SU-DHL-6 (cell line): ENCODE data around the gene YAF2.

Experiments used
- H2AFZ ChIP-seq: fragments of 200-600 bp; sonication (generic); 2 replicates; pipeline ENCODE4 v1.6.1; 2014; ENCODE audit warnings: low read depth, mild to moderate bottlenecking, moderate library complexity, mixed read lengths, antibody characterized with exemption, low read length; ENCODE audit not compliant: severe bottlenecking
- H3F3A ChIP-seq: fragments of 200-600 bp; shearing (Covaris generic); 2 replicates; pipeline ENCODE4 v1.6.0; 2016; ENCODE audit warnings: antibody characterized with exemption, mild to moderate bottlenecking; ENCODE audit not compliant: insufficient read depth
- H3K27ac ChIP-seq: fragments of 200-600 bp; sonication (generic); 2 replicates; pipeline ENCODE4 v1.5.1; 2016; ENCODE audit warnings: low read depth, mild to moderate bottlenecking, low read length, moderate library complexity, mixed read lengths
- H3K27me3 ChIP-seq: fragments of 200-600 bp; sonication (generic), shearing (Covaris generic); 2 replicates; pipeline ENCODE4 v1.6.0; 2014; ENCODE audit warnings: mild to moderate bottlenecking, low read length
- H3K36me3 ChIP-seq: fragments of 200-600 bp; sonication (generic); 2 replicates; pipeline ENCODE4 v1.6.1; 2014; ENCODE audit warnings: mild to moderate bottlenecking, low read length, mixed read lengths
- H3K4me2 ChIP-seq: fragments of 300-600, 200-600 bp; shearing (Covaris generic), sonication (generic); 2 replicates; pipeline ENCODE4 v1.6.0; 2014; ENCODE audit warnings: low read length, low read depth, mild to moderate bottlenecking; ENCODE audit not compliant: poor library complexity, severe bottlenecking
- H3K4me3 ChIP-seq: fragments of 200-600 bp; sonication (generic); 2 replicates; pipeline ENCODE4 v1.5.1; 2014; ENCODE audit warnings: antibody characterized with exemption, low read length, mild to moderate bottlenecking, mixed read lengths; ENCODE audit not compliant: insufficient read depth, poor library complexity, severe bottlenecking
- H3K79me2 ChIP-seq: fragments of 200-600 bp; sonication (generic); 2 replicates; pipeline ENCODE4 v1.6.1; 2014; ENCODE audit warnings: mild to moderate bottlenecking, low read length, moderate library complexity; ENCODE audit not compliant: insufficient read depth
- H3K9ac ChIP-seq: fragments of 200-600 bp; sonication (generic); 2 replicates; pipeline ENCODE4 v1.7.0; 2014; ENCODE audit warnings: mild to moderate bottlenecking, low read length
- H3K9me2 ChIP-seq: fragments of 200-600 bp; sonication (generic); replicated peaks from 2 replicates; pipeline ENCODE4 v1.6.1; 2014; ENCODE audit warnings: low read length; ENCODE audit not compliant: insufficient read depth
- H3K9me3 ChIP-seq: fragments of 200-600 bp; sonication (generic); 2 replicates; pipeline ENCODE4 v1.6.1; 2014; ENCODE audit warnings: low read length, mixed read lengths; ENCODE audit not compliant: insufficient read depth
- H4K20me1 ChIP-seq: fragments of 200-600 bp; sonication (generic); 2 replicates; pipeline ENCODE4 v1.6.1; 2014; ENCODE audit warnings: low read depth, mild to moderate bottlenecking, antibody characterized with exemption, low read length, moderate library complexity, mixed read lengths
- CTCF ChIP-seq: fragments of 200-600 bp; sonication (generic); IDR thresholded peaks from one replicate; pipeline ENCODE4 v1.5.1; 2017; ENCODE audit warnings: antibody characterized with exemption, mild to moderate bottlenecking, low read length, moderate library complexity; ENCODE audit not compliant: insufficient read depth, poor library complexity, severe bottlenecking
- EZH2phosphoT487 ChIP-seq: fragments of 200-600 bp; sonication (generic), shearing (Covaris generic); conservative IDR thresholded peaks from 2 replicates; pipeline ENCODE4 v1.6.1; 2018; ENCODE audit warnings: mild to moderate bottlenecking, antibody characterized with exemption, low read length, moderate library complexity, mixed read lengths

YAF2 gene

GRCh38 chr12:42208574-42208973 lies 29.5 kb downstream of the YAF2 start:
- Histone ChIP-seq H4K20me1 (no peaks in the 10 kb centered on the region), H3F3A (no peaks in the 10 kb centered on the region), H3K36me3 (peaks cover 12% of the 10 kb centered on the region; the same call in 1 of the 2 replicates), H3K27me3 (no peaks in the 10 kb centered on the region), H2AFZ (no peak overlapping the region), H3K27ac (no peak overlapping the region), H3K9me3 (no peaks in the 10 kb centered on the region), H3K9me2 (no peaks in the 10 kb centered on the region), H3K79me2 (peaks cover 20% of the 10 kb centered on the region; the same call in 1 of the 2 replicates), H3K4me2 (no peak overlapping the region), H3K9ac (no peak overlapping the region), H3K4me3 (no peak overlapping the region)
- TF ChIP-seq EZH2phosphoT487 (no peak), CTCF (no peak)

GRCh38 chr12:42204819-42205218 lies 33.2 kb downstream of the YAF2 start:
- H3K9me2 ChIP-seq, result no peaks in the 10 kb centered on the region
- TF ChIP-seq CTCF (no peak), EZH2phosphoT487 (no peak)
- H3K9ac ChIP-seq, result no peak overlapping the region
- no peaks in the 10 kb centered on the region for H4K20me1 ChIP-seq
- peaks cover 11% of the 10 kb centered on the region; the same call in 1 of the 2 replicates for H3K36me3 ChIP-seq
- H2AFZ ChIP-seq, result no peak overlapping the region
- no peaks in the 10 kb centered on the region for H3K27me3 ChIP-seq
- no peaks in the 10 kb centered on the region for H3K9me3 ChIP-seq
- H3K27ac ChIP-seq, result no peak overlapping the region
- H3K4me2 ChIP-seq, result no peak overlapping the region
- no peak overlapping the region for H3K4me3 ChIP-seq
- no peaks in the 10 kb centered on the region for H3F3A ChIP-seq
- H3K79me2 ChIP-seq, result peaks cover 4% of the 10 kb centered on the region

- no peak overlapping the region for H3K4me2 ChIP-seq
- H3K9ac ChIP-seq, result no peak overlapping the region
- peaks cover 11% of the 10 kb centered on the region; the same call in 1 of the 2 replicates for H3K36me3 ChIP-seq
- no peaks in the 10 kb centered on the region for H4K20me1 ChIP-seq
- no peaks in the 10 kb centered on the region for H3K27me3 ChIP-seq
- no peak overlapping the region for H2AFZ ChIP-seq
- no peaks in the 10 kb centered on the region for H3F3A ChIP-seq
- no peaks in the 10 kb centered on the region for H3K9me3 ChIP-seq
- H3K27ac ChIP-seq, result no peak overlapping the region
- H3K79me2 ChIP-seq, result peaks cover 7% of the 10 kb centered on the region
- no peaks in the 10 kb centered on the region for H3K9me2 ChIP-seq
- no peak overlapping the region for H3K4me3 ChIP-seq
- TF ChIP-seq CTCF, result no peak
- TF ChIP-seq EZH2phosphoT487, result no peak
These were observed 33.7 kb downstream of the YAF2 start for GRCh38 chr12:42204362-42204761.
